HG02588 (cell line): ENCODE measurements around the gene PNRC1.
"Not testable (repeated sequence)": the region's sequence is repeated elsewhere in the genome, so short reads cannot be mapped to it uniquely, and the experiment has no call there.

Experiments used
- ATAC-seq: cut with Tn5 transposase; IDR thresholded peaks from one replicate; pipeline ENCODE4 v1.9.1; 2021; ENCODE audit warnings: mild to moderate bottlenecking, moderate library complexity; ENCODE audit not compliant: unreplicated experiment

The PNRC1 gene

GRCh38 chr6:89058627-89059026 is 21.9 kb upstream of the PNRC1 start:
- ATAC-seq = no peak

- no peak for ATAC-seq
Observed at GRCh38 chr6:89059227-89059626, 21.3 kb upstream of the PNRC1 start.

DNA sequence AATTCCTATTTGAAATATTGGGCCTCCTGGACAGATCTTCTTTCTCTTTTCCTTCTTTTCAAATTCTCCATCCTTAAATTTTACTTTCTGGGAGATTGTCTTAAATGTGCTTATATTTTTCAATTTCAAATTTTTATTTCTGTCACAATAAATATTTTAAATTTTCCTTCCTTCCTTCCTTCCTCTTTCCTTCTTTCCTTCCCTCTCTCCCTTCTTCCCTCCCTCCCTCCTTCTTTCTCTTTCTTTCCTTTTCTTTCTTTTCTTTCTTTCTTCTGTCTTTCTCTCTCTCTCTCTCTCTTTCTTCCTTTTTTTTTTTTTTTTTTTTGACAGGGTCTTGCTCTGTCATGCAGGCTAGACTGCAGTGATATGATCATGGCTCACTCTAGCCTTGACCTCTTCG is 16.7 kb upstream of the PNRC1 start:
- no peak for ATAC-seq

DNA sequence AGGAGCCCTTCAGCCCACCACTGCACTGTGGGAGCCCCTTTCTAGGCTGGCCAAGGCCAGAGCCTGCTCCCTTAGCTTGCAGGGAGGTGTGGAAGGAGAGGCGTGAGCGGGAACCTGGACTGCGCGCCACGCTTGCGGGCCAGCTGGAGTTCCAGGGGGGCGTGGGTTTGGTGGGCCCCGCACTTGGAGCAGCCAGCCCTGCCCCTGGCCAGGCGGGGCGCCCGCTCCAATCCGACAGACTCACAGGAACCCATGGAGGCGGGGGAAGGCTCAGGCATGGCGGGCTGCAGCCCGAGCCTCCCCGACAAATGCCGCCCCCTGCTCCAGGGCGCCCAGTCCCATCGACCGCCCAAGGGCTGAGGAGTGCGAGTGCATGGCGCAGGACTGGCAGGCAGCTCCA is 15.6 kb upstream of the PNRC1 start:
- ATAC-seq = not testable (repeated sequence)

- not testable (repeated sequence) for ATAC-seq
Observed at GRCh38 chr6:89066121-89066520, 14.4 kb upstream of the PNRC1 start.

GRCh38 chr6:89066940-89067646 is 13.5 kb upstream of the PNRC1 start:
- no peak for ATAC-seq

DNA sequence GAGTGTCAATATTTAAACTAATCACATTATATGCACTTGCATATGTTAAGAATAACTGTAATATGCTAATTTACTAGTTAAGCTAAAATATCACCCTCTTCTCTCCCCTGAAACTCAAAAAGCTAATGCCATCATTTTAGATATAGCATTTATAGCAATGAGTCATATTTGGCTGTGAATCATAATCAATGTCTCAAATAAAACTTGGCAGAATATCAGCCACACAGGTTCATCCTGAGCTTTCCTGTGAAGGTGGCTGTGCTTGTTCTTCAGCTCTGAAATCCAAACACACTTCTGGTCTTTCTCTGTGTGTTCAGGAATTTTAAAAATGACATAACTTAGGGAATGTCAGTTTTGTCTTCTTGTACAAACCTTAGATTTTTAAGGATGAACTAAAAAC is 12.8 kb upstream of the PNRC1 start:
- no peak for ATAC-seq

DNA sequence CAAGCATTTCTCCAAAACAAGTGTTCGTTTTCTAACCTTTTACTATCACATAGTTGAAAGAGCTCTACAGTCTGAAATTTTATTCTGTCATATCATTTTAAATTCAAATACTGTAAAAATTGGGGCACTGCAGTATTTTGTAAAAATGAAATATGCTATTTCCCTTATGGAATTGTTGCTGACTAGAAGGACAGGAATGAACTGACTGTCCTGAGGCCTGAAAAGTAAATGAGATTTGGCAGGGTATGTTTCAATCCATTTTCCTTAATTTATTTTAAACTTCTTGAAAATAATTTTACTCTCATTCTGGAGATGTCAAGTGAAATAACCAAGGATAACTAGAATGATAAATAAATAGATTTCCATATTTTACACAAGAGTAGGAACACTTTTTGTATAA is 11.9 kb upstream of the PNRC1 start:
- no peak for ATAC-seq

- ATAC-seq = no peak
Observed at GRCh38 chr6:89069536-89070163, 10.9 kb upstream of the PNRC1 start.

DNA sequence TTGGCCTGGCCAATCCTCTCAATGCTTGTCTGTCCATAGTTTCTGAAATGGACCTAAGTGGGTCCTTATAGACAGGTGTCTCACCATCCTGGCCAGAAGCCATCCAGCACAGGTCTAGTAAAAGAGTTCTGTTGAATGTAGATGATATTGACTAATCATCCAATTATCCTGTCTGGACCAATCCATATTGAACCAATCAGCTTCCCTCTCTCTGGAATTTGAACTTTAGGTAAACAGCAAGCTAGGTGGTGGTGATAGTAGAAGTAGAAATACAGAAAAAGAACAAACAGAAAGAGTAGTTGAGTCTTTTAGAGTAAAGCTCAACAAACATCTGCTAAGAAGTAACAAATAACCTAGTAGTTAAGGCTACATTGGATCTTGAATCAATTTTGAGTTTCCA is 9.5 kb upstream of the PNRC1 start:
- ATAC-seq = no peak

DNA sequence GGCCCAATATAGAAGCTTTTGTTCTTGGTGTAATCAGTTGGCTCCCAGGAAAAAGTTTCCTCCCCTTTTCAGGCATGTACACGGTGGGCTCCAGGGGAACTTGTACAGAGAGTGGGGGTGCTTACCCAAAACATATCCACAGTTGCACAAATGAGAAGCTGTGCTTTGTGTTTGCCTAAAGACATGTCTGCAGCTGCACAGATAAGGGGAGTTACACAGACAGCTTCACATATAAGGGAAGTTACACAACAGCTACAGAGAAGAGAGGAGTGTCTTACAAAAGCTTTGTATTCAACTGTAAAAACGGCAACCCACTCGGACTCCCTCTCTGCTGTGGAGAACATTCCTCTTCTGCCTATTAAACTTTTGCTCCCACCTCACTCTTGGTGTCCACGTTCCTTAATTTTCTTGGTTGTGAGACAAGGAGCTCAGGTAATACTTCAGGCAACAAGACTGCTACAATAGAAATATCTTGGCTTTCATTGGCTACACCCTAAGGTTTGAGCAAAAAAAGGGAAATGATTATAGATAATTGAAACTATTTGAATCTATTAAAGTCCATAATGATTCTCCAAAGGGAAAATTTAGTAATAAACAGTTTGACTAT is 7.4 kb upstream of the PNRC1 start:
- ATAC-seq = no peak

- no peak for ATAC-seq
Observed at GRCh38 chr6:89073840-89074239, 6.7 kb upstream of the PNRC1 start.

- ATAC-seq = no peak
Observed at GRCh38 chr6:89079511-89080234, 878 bp upstream of the PNRC1 start.

GRCh38 chr6:89081129-89081422 is 525 bp downstream of the PNRC1 start:
- no peak for ATAC-seq

GRCh38 chr6:89081423-89082322 is 1.1 kb downstream of the PNRC1 start:
- ATAC-seq = peak; percentile 65

- ATAC-seq = no peak
Observed at GRCh38 chr6:89082486-89082891, 1.9 kb downstream of the PNRC1 start.

DNA sequence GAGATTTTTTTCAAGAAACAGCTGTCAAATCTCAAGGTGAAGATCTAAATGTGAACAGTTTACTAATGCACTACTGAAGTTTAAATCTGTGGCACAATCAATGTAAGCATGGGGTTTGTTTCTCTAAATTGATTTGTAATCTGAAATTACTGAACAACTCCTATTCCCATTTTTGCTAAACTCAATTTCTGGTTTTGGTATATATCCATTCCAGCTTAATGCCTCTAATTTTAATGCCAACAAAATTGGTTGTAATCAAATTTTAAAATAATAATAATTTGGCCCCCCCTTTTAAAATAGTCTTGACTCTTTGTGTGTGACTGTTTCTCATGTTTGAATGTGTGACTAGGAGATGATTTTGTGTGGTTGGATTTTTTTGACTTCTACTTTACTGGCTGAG is 4.0 kb downstream of the PNRC1 start:
- ATAC-seq = no peak

DNA sequence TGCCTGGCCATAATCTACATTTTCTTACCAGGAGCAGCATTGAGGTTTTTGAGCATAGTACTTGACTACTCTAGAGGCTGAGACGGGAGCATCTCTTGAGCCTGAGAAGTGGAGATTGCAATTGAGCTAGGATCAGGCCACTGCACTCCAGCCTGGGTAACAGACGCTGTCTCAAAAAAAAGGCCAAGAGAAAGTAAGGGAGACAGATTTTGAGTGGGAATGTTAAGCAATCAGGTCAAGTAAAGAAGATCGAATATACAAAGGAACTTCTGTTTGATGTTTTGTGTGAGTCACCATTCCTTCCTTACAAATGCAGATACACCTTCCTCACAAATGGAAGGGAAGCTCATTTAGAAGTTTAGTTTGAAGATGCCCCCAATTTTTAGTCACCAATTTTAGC is 4.4 kb downstream of the PNRC1 start:
- ATAC-seq = no peak

DNA sequence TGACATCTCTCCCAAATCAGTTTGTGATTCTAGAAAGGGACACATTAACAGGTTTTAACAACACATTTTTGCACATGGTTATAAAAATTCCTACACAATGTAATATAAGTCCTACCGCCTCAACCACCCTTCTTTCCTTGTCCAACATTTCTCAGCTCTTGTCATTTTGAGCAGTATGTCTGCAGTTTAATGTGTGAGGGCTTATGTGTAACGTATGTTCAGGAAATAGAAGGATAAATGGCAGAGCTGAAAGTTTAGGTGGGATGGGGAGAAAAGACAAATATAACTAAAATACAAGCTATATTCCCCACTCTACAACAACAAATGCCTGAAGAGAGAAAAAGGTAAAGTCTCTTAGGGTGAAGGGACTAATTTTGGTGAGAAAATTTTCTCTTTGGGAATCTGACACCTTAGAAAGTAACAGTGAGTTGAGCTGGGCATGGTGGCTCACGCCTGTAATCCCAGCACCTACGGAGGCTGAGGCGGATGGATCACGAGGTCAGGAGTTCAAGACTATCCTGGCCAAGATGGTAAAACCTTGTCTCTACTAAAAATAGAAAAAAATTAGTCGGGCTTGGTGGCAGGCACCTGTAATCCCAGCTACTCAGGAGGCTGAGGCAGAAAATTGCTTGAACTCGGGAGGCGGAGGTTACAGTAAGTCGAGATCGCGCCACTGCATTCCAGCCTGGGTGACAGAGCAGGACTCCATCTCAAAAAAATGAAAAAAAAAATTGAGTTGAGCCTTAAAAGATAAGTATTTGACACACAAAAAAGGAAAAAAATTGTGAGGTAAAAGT is 5.1 kb downstream of the PNRC1 start:
- ATAC-seq = no peak

DNA sequence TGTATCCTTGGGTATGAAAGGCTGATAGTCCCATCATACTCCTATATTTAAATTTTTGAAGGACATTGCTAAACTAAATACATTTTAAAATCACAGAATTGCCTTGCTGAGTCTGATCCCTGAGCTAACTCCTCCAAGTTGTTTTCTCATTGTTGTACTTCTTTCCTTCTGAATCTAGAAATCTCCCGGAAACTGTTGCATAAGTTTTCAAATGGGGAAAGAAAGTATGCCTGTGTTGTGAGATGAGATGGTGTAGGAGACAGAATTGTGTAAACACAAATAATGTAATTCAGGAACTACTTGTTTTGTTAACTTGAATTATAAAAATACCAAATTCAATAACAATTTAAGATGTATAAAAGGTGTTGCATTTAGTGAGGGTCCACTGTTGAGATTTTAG is 7.3 kb downstream of the PNRC1 start:
- ATAC-seq = no peak
